ENCODE data around the gene ADSS1.

Gene ADSS1

GRCh38 chr14:104700225-104700651 is 23.8 kb upstream of the ADSS1 start:
- H3K4me1 Mint-ChIP-seq: peaks cover 11 to 27% of the 10 kb centered on the region in 2 donors

GRCh38 chr14:104700747-104701217 is 23.2 kb upstream of the ADSS1 start:
- H3K9me3 Mint-ChIP-seq: no peaks in the 10 kb centered on the region
- H3K27me3 Mint-ChIP-seq: no peaks in the 10 kb centered on the region
- H3K4me1 Mint-ChIP-seq: peaks cover 6 to 22% of the 10 kb centered on the region in 2 donors
- no peak for ATAC-seq (replicated peaks)
- DNase-seq: no peak
- peaks cover 25% of the 10 kb centered on the region in 2 donors for H3K36me3 Mint-ChIP-seq
- H3K4me3 Mint-ChIP-seq: no peak overlapping the region
- H3K27ac Mint-ChIP-seq: peak overlapping the region; percentile 20

More at GRCh38 chr14:104700225-104700651, 23.8 kb upstream of the ADSS1 start:
- Mint-ChIP-seq H3K4me3 (no peak overlapping the region), H3K27ac (no peak overlapping the region), H3K9me3 (no peaks in the 10 kb centered on the region), H3K27me3 (no peaks in the 10 kb centered on the region), H3K36me3 (peaks cover 20 to 21% of the 10 kb centered on the region in 2 donors)
- ATAC-seq (replicated peaks) (no peak), DNase-seq (no peak)

- no peaks in the 10 kb centered on the region for H3K9me3 Mint-ChIP-seq
- H3K27me3 Mint-ChIP-seq: no peaks in the 10 kb centered on the region
- DNase-seq (no peak), ATAC-seq (replicated peaks) (no peak)
- peaks cover 20% of the 10 kb centered on the region in 2 donors for H3K36me3 Mint-ChIP-seq
- H3K4me1 Mint-ChIP-seq: peaks cover 3 to 14% of the 10 kb centered on the region in 2 donors
- H3K4me3 Mint-ChIP-seq: no peak overlapping the region
- no peak overlapping the region for H3K27ac Mint-ChIP-seq
These were observed 22.5 kb upstream of the ADSS1 start for GRCh38 chr14:104701383-104702076.

GRCh38 chr14:104702106-104702505 is 21.9 kb upstream of the ADSS1 start:
- peaks cover 18 to 20% of the 10 kb centered on the region in 2 donors for H3K36me3 Mint-ChIP-seq
- no peaks in the 10 kb centered on the region for H3K9me3 Mint-ChIP-seq
- ATAC-seq (replicated peaks) (no peak), DNase-seq (no peak)
- peaks cover 3 to 13% of the 10 kb centered on the region in 2 donors for H3K4me1 Mint-ChIP-seq
- no peak overlapping the region for H3K27ac Mint-ChIP-seq
- H3K4me3 Mint-ChIP-seq: no peak overlapping the region
- H3K27me3 Mint-ChIP-seq: no peaks in the 10 kb centered on the region

GRCh38 chr14:104702673-104703072 is 21.4 kb upstream of the ADSS1 start:
- H3K27me3 Mint-ChIP-seq: no peaks in the 10 kb centered on the region

GRCh38 chr14:104703269-104703668 is 20.8 kb upstream of the ADSS1 start:
- Mint-ChIP-seq H3K27me3 (no peaks in the 10 kb centered on the region), H3K9me3 (no peaks in the 10 kb centered on the region), H3K27ac (no peak overlapping the region), H3K4me1 (peaks cover 7 to 11% of the 10 kb centered on the region in 2 donors), H3K36me3 (peaks cover 18 to 20% of the 10 kb centered on the region in 2 donors), H3K4me3 (no peak overlapping the region)
- no peak for ATAC-seq (replicated peaks)
- DNase-seq: no peak

More at GRCh38 chr14:104702673-104703072, 21.4 kb upstream of the ADSS1 start:
- Mint-ChIP-seq H3K4me3 (no peak overlapping the region), H3K36me3 (peaks cover 18 to 20% of the 10 kb centered on the region in 2 donors), H3K9me3 (no peaks in the 10 kb centered on the region), H3K27ac (no peak overlapping the region), H3K4me1 (peaks cover 5 to 13% of the 10 kb centered on the region in 2 donors)
- ATAC-seq (replicated peaks) (no peak), DNase-seq (no peak)

- Mint-ChIP-seq H3K27ac (no peak overlapping the region), H3K36me3 (peaks cover 18 to 21% of the 10 kb centered on the region in 2 donors), H3K4me1 (peaks cover 7 to 8% of the 10 kb centered on the region in 2 donors), H3K4me3 (no peak overlapping the region), H3K27me3 (no peaks in the 10 kb centered on the region), H3K9me3 (no peaks in the 10 kb centered on the region)
- DNase-seq: no peak
- no peak for ATAC-seq (replicated peaks)
These were observed 19.8 kb upstream of the ADSS1 start for GRCh38 chr14:104704252-104704651.

- Mint-ChIP-seq H3K27ac (no peak overlapping the region), H3K27me3 (no peaks in the 10 kb centered on the region), H3K36me3 (peaks cover 20 to 25% of the 10 kb centered on the region in 2 donors), H3K9me3 (no peaks in the 10 kb centered on the region), H3K4me1 (peaks cover 7% of the 10 kb centered on the region in 2 donors), H3K4me3 (no peak overlapping the region)
- DNase-seq (no peak), ATAC-seq (replicated peaks) (peak; percentile 28 to 41)
These were observed 18.5 kb upstream of the ADSS1 start for GRCh38 chr14:104705340-104706047.

- Mint-ChIP-seq H3K9me3 (no peaks in the 10 kb centered on the region), H3K36me3 (peaks cover 20 to 25% of the 10 kb centered on the region in 2 donors), H3K4me1 (peaks cover 7% of the 10 kb centered on the region in 2 donors), H3K27me3 (no peaks in the 10 kb centered on the region), H3K27ac (no peak overlapping the region), H3K4me3 (no peak overlapping the region)
- no peak for ATAC-seq (replicated peaks)
- DNase-seq: no peak
These were observed 17.1 kb upstream of the ADSS1 start for GRCh38 chr14:104706733-104707607.

GRCh38 chr14:104707608-104708595 is 16.1 kb upstream of the ADSS1 start:
- Mint-ChIP-seq H3K4me3 (no peak overlapping the region), H3K4me1 (peaks cover 7% of the 10 kb centered on the region in 2 donors), H3K27me3 (no peaks in the 10 kb centered on the region), H3K36me3 (peaks cover 21 to 26% of the 10 kb centered on the region in 2 donors), H3K27ac (no peak overlapping the region), H3K9me3 (no peaks in the 10 kb centered on the region)
- ATAC-seq (replicated peaks) (peak in 1 of 2 donors; percentile 3), DNase-seq (no peak)

- ATAC-seq (replicated peaks): peak; percentile 85 to 87
- Mint-ChIP-seq H3K9me3 (no peaks in the 10 kb centered on the region), H3K36me3 (peaks cover 18 to 31% of the 10 kb centered on the region in 2 donors), H3K4me3 (no peak overlapping the region), H3K27me3 (no peaks in the 10 kb centered on the region), H3K4me1 (peaks cover 7% of the 10 kb centered on the region in 2 donors), H3K27ac (peak overlapping the region; percentile 75)
- DNase-seq: peak; percentile 58
These were observed 15.3 kb upstream of the ADSS1 start for GRCh38 chr14:104708606-104709268.

GRCh38 chr14:104709387-104710039 is 14.5 kb upstream of the ADSS1 start:
- no peak overlapping the region for H3K27ac Mint-ChIP-seq
- no peaks in the 10 kb centered on the region for H3K27me3 Mint-ChIP-seq
- DNase-seq (no peak), ATAC-seq (replicated peaks) (no peak)
- no peak overlapping the region for H3K4me3 Mint-ChIP-seq
- H3K9me3 Mint-ChIP-seq: no peaks in the 10 kb centered on the region
- peaks cover 14 to 32% of the 10 kb centered on the region in 2 donors for H3K36me3 Mint-ChIP-seq
- peaks cover 7% of the 10 kb centered on the region in 2 donors for H3K4me1 Mint-ChIP-seq

Measured in stimulated activated naive B cell treated with anti-CD40 and anti-IgM and Interleukin-4, amounts not matched to agents 10 μg/mL and 1 μg/mL and 100 μg/mL, for 72 hours (primary cell).